Activated CD8-positive, alpha-beta T cell treated with anti-CD3 and anti-CD28 coated beads, Interleukin-2, amount 10 ng/mL, durations not matched to agents 7 days and 5 days (primary cell): ENCODE data around the gene OTUD7B. TPM values are rescaled to one million over a fixed set of nuclear protein-coding genes. Genes with fewer than 3 reads are reported as not detected.

Experiments used
- ATAC-seq: fragments of 150-1000 bp; cut with Tn5 transposase; one replicate; pipeline ENCODE4 v1.10.0; 2021; ENCODE audit warnings: moderate library complexity
- CTCF ChIA-PET: fragments of 350-600 bp; sonication (Branson Sonifier 250); formaldehyde crosslinking; loops from one replicate; lab custom pipeline; 2021; ENCODE audit warnings: antibody characterized with exemption; lab: Charles Lee
- POLR2A ChIA-PET: fragments of 350-600 bp; sonication (Branson Sonifier 250); formaldehyde crosslinking; loops from one replicate; lab custom pipeline; 2021; ENCODE audit warnings: antibody characterized with exemption; lab: Charles Lee
- DNase-seq: peaks from one replicate; pipeline ENCODE4 v3.0.0-alpha.2; 2020
- H3K27ac Mint-ChIP-seq: one replicate; pipeline ENCODE4 v1.8.0; 2021; ENCODE audit warnings: mild to moderate bottlenecking, mixed read lengths
- H3K27me3 Mint-ChIP-seq: one replicate; pipeline ENCODE4 v1.8.0; 2021; ENCODE audit warnings: low read depth, mixed read lengths
- H3K36me3 Mint-ChIP-seq: one replicate; pipeline ENCODE4 v1.8.0; 2021; ENCODE audit warnings: low read depth, mixed read lengths
- H3K4me1 Mint-ChIP-seq: one replicate; pipeline ENCODE4 v1.8.0; 2021; ENCODE audit warnings: low read depth, mixed read lengths
- H3K4me3 Mint-ChIP-seq: one replicate; pipeline ENCODE4 v1.8.0; 2021; ENCODE audit warnings: mild to moderate bottlenecking, mixed read lengths
- H3K9me3 Mint-ChIP-seq: one replicate; pipeline ENCODE4 v1.8.0; 2022; ENCODE audit warnings: mixed read lengths; ENCODE audit not compliant: insufficient read depth
- total RNA-seq, 2 experiments: library from RNA; stranded (reverse); gene quantifications; one replicate each; pipeline ENCODE4 v1.2.3, GENCODE V29; 2021

OTUD7B gene
- total RNA-seq, 2 experiments from 2014 or later: 10.3 to 12.1 TPM

GRCh38 chr1:149888999-149889289 lies 121.6 kb downstream of the OTUD7B start:
- no peaks in the 10 kb centered on the region for H3K9me3 Mint-ChIP-seq
- no peak for ATAC-seq
- H3K27ac Mint-ChIP-seq: no peak overlapping the region
- H3K27me3 Mint-ChIP-seq: no peaks in the 10 kb centered on the region
- no peak for DNase-seq
- POLR2A ChIA-PET: interaction anchor here (0.7 to 7.3 kb wide), 16 partner anchors 12 to 345 kb away, joined by 3 to 310 read pairs (median 33); partner anchors contain the start of genes ANP32E, BOLA1, PLEKHO1 and SF3B4
- CTCF ChIA-PET: interaction anchor here (0.6 to 2.7 kb wide), 20 partner anchors 11 to 678 kb away, joined by 3 to 34 read pairs (median 4); partner anchors contain the start of genes OTUD7B and VPS45
- no peaks in the 10 kb centered on the region for H3K36me3 Mint-ChIP-seq
- H3K4me3 Mint-ChIP-seq: no peak overlapping the region
- peaks cover 9% of the 10 kb centered on the region for H3K4me1 Mint-ChIP-seq

DNA sequence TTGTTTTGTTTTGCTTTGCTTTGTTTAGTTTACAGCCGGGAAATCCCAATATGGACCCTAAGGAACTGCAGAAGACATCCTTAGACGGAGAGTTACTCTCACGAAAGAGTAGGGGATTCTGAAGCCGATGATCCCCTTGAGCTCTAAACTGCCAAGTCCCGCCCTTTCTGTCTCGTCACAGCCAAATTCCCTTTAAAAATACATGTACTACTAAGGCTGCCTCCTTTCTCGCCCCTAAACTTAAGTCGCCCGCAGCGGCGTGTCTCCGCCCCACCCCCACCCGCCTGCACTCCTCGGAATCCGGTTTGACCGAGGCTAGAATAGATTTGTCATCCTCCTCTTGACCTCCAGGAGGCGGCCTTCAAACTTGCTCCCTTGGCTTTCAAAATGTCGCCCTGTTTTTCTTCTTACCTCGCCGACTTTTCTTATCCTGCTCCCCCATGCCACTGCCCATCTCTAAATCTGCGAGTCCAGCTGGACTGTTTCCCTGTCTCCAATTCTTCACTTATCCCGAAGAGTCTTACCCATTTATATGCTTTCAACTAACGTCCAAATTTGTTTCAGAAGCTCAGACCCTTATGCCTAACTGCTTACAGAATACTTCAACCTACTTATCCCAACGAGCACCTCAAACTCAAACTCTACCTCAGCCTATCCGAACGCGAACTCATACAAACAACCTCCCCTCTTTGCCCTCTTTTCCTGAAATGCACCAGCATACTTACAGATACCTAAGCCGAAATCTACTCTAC lies 122.1 kb downstream of the OTUD7B start:
- ChIA-PET POLR2A (interaction anchor here (0.5 to 7.3 kb wide), 50 partner anchors 8 to 1274 kb away, joined by 3 to 310 read pairs (median 6); partner anchors contain the start of genes ANP32E, BOLA1, OTUD7B and PLEKHO1), CTCF (interaction anchor here (0.6 to 2.7 kb wide), 23 partner anchors 12 to 679 kb away, joined by 3 to 34 read pairs (median 4); partner anchors contain the start of genes OTUD7B and VPS45)
- no peaks in the 10 kb centered on the region for H3K9me3 Mint-ChIP-seq
- no peaks in the 10 kb centered on the region for H3K36me3 Mint-ChIP-seq
- H3K4me3 Mint-ChIP-seq: no peak overlapping the region
- no peaks in the 10 kb centered on the region for H3K27me3 Mint-ChIP-seq
- H3K27ac Mint-ChIP-seq: no peak overlapping the region
- peak; percentile 28 for ATAC-seq
- peak; percentile 92 for DNase-seq
- H3K4me1 Mint-ChIP-seq: peaks cover 9% of the 10 kb centered on the region

Other genes with a start within 250 kb of the OTUD7B start
- not detected for gene FCGR1A, start 228.0 kb downstream of the OTUD7B start, total RNA-seq
- gene BOLA1, start 111.2 kb downstream of the OTUD7B start, total RNA-seq: 10 to 100 TPM; 20.8 to 24.5 TPM
- 10 to 100 TPM; 25.4 TPM for gene SV2A, start 92.9 kb downstream of the OTUD7B start, total RNA-seq
- gene SF3B4, start 82.9 kb downstream of the OTUD7B start, total RNA-seq: 100 to 1,000 TPM; 102 to 106 TPM
- 1 to 10 TPM; 1.0 to 1.2 TPM for gene MTMR11, start 73.8 kb downstream of the OTUD7B start, total RNA-seq
- gene VPS45, start 57.0 kb upstream of the OTUD7B start, total RNA-seq: 10 to 100 TPM; 36.1 to 40.0 TPM
- gene PLEKHO1, start 139.2 kb upstream of the OTUD7B start, total RNA-seq: 100 to 1,000 TPM; 138 to 154 TPM
- 100 to 1,000 TPM; 155 to 161 TPM for gene ANP32E, start 225.4 kb upstream of the OTUD7B start, total RNA-seq
- not detected for gene CA14, start 247.0 kb upstream of the OTUD7B start, total RNA-seq